ENCODE results near the gene TGOLN2. TPM values are rescaled to one million over a fixed set of nuclear protein-coding genes. Genes with fewer than 3 reads are reported as not detected.

TGOLN2 gene
- total RNA-seq, 1 donor: 129 TPM

- Histone ChIP-seq H3K27ac (ENCODE audit: low read depth, low read length) (no peak overlapping the region), H3K27me3 (ENCODE audit: insufficient read depth, low read length) (no peaks in the 10 kb centered on the region), H3K4me2 (ENCODE audit: insufficient read depth, low read length) (no peak overlapping the region), H3K4me3 (ENCODE audit: insufficient read depth, low read length) (no peak overlapping the region), H3K79me2 (ENCODE audit: insufficient read depth, low read length) (no peaks in the 10 kb centered on the region), H4K20me1 (ENCODE audit: insufficient read depth, low read length) (peaks cover 5% of the 10 kb centered on the region), H3K9me3 (ENCODE audit: low read depth, low read length) (no peaks in the 10 kb centered on the region), H3K4me1 (ENCODE audit: insufficient read depth, low read length) (no peaks in the 10 kb centered on the region), H3K36me3 (ENCODE audit: insufficient read depth, low read length) (peaks cover 10% of the 10 kb centered on the region), H2AFZ (ENCODE audit: low read length) (no peak overlapping the region)
- no peak for TF ChIP-seq CTCF (IDR thresholded peaks at IDR 0.05; ENCODE audit: extremely low read depth, low read depth, low read length)
- DNase-seq (ENCODE audit: insufficient read length, low spot score, missing footprints): no peak
These were observed 25.7 kb downstream of the TGOLN2 start for GRCh38 chr2:85302121-85302520.

GRCh38 chr2:85291425-85292023, 36.3 kb downstream of the TGOLN2 start:
- Histone ChIP-seq H3K9me3 (ENCODE audit: low read depth, low read length) (no peaks in the 10 kb centered on the region), H3K79me2 (ENCODE audit: insufficient read depth, low read length) (no peaks in the 10 kb centered on the region), H3K4me1 (ENCODE audit: insufficient read depth, low read length) (peaks cover 16% of the 10 kb centered on the region), H3K27me3 (ENCODE audit: insufficient read depth, low read length) (no peaks in the 10 kb centered on the region), H3K27ac (ENCODE audit: low read depth, low read length) (no peak overlapping the region), H3K4me2 (ENCODE audit: insufficient read depth, low read length) (peak overlapping the region; percentile 23), H4K20me1 (ENCODE audit: insufficient read depth, low read length) (no peaks in the 10 kb centered on the region), H2AFZ (ENCODE audit: low read length) (no peak overlapping the region), H3K36me3 (ENCODE audit: insufficient read depth, low read length) (no peaks in the 10 kb centered on the region), H3K4me3 (ENCODE audit: insufficient read depth, low read length) (no peak overlapping the region)
- TF ChIP-seq CTCF (IDR thresholded peaks at IDR 0.05; ENCODE audit: extremely low read depth, low read depth, low read length): no peak
- DNase-seq (ENCODE audit: insufficient read length, low spot score, missing footprints): no peak

- H3K36me3 ChIP-seq (ENCODE audit: insufficient read depth, low read length): peaks cover 3% of the 10 kb centered on the region
- no peaks in the 10 kb centered on the region for H3K79me2 ChIP-seq (ENCODE audit: insufficient read depth, low read length)
- H4K20me1 ChIP-seq (ENCODE audit: insufficient read depth, low read length): no peaks in the 10 kb centered on the region
- no peak overlapping the region for H3K4me3 ChIP-seq (ENCODE audit: insufficient read depth, low read length)
- H3K4me2 ChIP-seq (ENCODE audit: insufficient read depth, low read length): peak overlapping the region; percentile 23
- DNase-seq (ENCODE audit: insufficient read length, low spot score, missing footprints): peak; percentile 52
- no peaks in the 10 kb centered on the region for H3K27me3 ChIP-seq (ENCODE audit: insufficient read depth, low read length)
- no peak overlapping the region for H2AFZ ChIP-seq (ENCODE audit: low read length)
- TF ChIP-seq CTCF (IDR thresholded peaks at IDR 0.05; ENCODE audit: extremely low read depth, low read depth, low read length): no peak
- H3K9me3 ChIP-seq (ENCODE audit: low read depth, low read length): no peaks in the 10 kb centered on the region
- peaks cover 13% of the 10 kb centered on the region for H3K4me1 ChIP-seq (ENCODE audit: insufficient read depth, low read length)
- H3K27ac ChIP-seq (ENCODE audit: low read depth, low read length): peak overlapping the region; percentile 17
These were observed 39.5 kb downstream of the TGOLN2 start for GRCh38 chr2:85288244-85288725.

DNA sequence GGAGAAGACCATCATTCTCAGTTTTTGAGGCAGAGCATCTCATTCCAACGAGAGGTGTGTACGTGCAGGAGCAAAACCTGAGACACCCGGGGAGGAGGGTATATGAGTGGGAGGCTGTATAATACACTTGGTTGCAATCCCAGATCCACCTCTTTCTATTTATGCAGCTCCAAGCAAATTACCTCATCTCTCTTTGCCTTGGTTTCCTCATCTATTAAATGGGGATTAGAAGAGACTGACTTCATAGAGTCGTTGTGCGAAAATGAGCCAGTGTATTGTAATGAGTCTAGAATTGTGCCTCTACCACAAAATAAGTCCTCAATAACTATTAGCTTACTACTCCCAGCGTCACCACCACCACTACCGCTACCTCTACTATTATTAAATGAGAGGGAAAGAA, 40.1 kb downstream of the TGOLN2 start:
- Histone ChIP-seq H3K4me1 (ENCODE audit: insufficient read depth, low read length) (peaks cover 13% of the 10 kb centered on the region), H3K36me3 (ENCODE audit: insufficient read depth, low read length) (peaks cover 3% of the 10 kb centered on the region), H3K27ac (ENCODE audit: low read depth, low read length) (peak overlapping the region; percentile 17), H3K4me3 (ENCODE audit: insufficient read depth, low read length) (no peak overlapping the region), H3K79me2 (ENCODE audit: insufficient read depth, low read length) (no peaks in the 10 kb centered on the region), H3K4me2 (ENCODE audit: insufficient read depth, low read length) (peak overlapping the region; percentile 23), H2AFZ (ENCODE audit: low read length) (no peak overlapping the region), H3K9me3 (ENCODE audit: low read depth, low read length) (no peaks in the 10 kb centered on the region), H3K27me3 (ENCODE audit: insufficient read depth, low read length) (no peaks in the 10 kb centered on the region), H4K20me1 (ENCODE audit: insufficient read depth, low read length) (no peaks in the 10 kb centered on the region)
- no peak for TF ChIP-seq CTCF (IDR thresholded peaks at IDR 0.05; ENCODE audit: extremely low read depth, low read depth, low read length)
- no peak for DNase-seq (ENCODE audit: insufficient read length, low spot score, missing footprints)

All from osteoblast (primary cell).